Kidney (tissue), 14 donors: ENCODE data around the gene P3H4. TPM values are rescaled to one million over a fixed set of nuclear protein-coding genes. Genes with fewer than 3 reads are reported as not detected.

Source experiments
- DNase-seq, 5 donors: peaks; one replicate each; pipeline ENCODE4 v3.0.0-alpha.2; 2013 to 2020
- FAIRE-seq: peaks from 2 replicates; lab custom pipeline; 2012; peaks lifted over from hg19 to GRCh38; lab: Jason Lieb, UNC
- H3K27ac ChIP-seq, 2 donors: one replicate each; pipeline ENCODE4 v1.7.0; 2013; ENCODE audit warnings: low read depth in 2 of 2, low read length in 2 of 2, inconsistent platforms in 1 of 2
- H3K27me3 ChIP-seq: one replicate; pipeline ENCODE4 v1.7.1; 2013; ENCODE audit warnings: low read length, inconsistent platforms; ENCODE audit not compliant: control insufficient read depth, insufficient read depth
- H3K36me3 ChIP-seq, 3 donors: one replicate each; pipeline versions ENCODE4 v1.7.0 to v1.7.1; 2013; ENCODE audit warnings: low read length in 3 of 3, control low read depth in 1 of 3, inconsistent platforms in 1 of 3; ENCODE audit not compliant: insufficient read depth in 3 of 3, control insufficient read depth in 2 of 3
- H3K4me1 ChIP-seq, 3 donors: one replicate each; pipeline versions ENCODE4 v1.7.0 to v1.7.1; 2013; ENCODE audit warnings: low read length in 3 of 3, inconsistent platforms in 1 of 3, low read depth in 1 of 3; ENCODE audit not compliant: control insufficient read depth in 2 of 3, insufficient read depth in 2 of 3
- H3K4me3 ChIP-seq, 3 donors: one replicate each; pipeline versions ENCODE4 v1.7.0 to v1.8.1; 2013; ENCODE audit warnings: low read length in 3 of 3, control low read depth in 1 of 3, inconsistent platforms in 1 of 3
- H3K9ac ChIP-seq, 3 donors: one replicate each; pipeline versions ENCODE4 v1.7.0 to v1.7.1; 2013; ENCODE audit warnings: low read length in 3 of 3, control low read depth in 1 of 3, inconsistent platforms in 1 of 3
- H3K9me3 ChIP-seq, 3 donors: one replicate each; pipeline versions ENCODE4 v1.7.0 to v1.7.1; 2013; ENCODE audit warnings: low read length in 3 of 3, control low read depth in 1 of 3, inconsistent platforms in 1 of 3; ENCODE audit not compliant: control insufficient read depth in 2 of 3, insufficient read depth in 1 of 3
- intact Hi-C: fragments of 100-400 bp; cut with DNase I; formaldehyde crosslinking; loops from one replicate; pipeline ENCODE4 v1.11.1; 2022
- polyA plus RNA-seq: library from polyadenylated mRNA; stranded (reverse); fragments of 350-450 nt; fragmentation: Illumina TruSeq; extraction: RNeasy Lipid Tissue Mini Kit (QIAGEN cat#74804); gene quantifications from one replicate; pipeline ENCODE4 v1.2.3, GENCODE V29; 2014; ENCODE audit warnings: low read depth, low replicate concordance; ENCODE audit not compliant: insufficient read depth
- total RNA-seq: library from RNA; stranded (reverse); fragmentation: NEBNext Ultra II Directional; extraction: Animal tissue kit (Norgen Biotek cat#: 25700); gene quantifications from one replicate; pipeline ENCODE4 v1.2.1, GENCODE V29; 2021
- TF ChIP-seq, protein P1 (sequence below): IDR thresholded peaks from 3 replicates; pipeline ENCODE4 v1.5.1; 2012; ENCODE audit warnings: mild to moderate bottlenecking, moderate library complexity, borderline replicate concordance; ENCODE audit not compliant: insufficient read depth; ENCODE audit errors: extremely low read depth
- donor health status: control.
- donor health status: control.
- donor health status: control.
- donor health status: control.
- donor health status: control.
- donor health status: DM: yes; HTN: yes; CAD: no.
- donor health status: Normal renal cell carcinoma (clear cell type).

P3H4 gene
- total and polyA plus RNA-seq, 2 donors from 2014 or later, result 13.6 to 13.7 TPM

DNA sequence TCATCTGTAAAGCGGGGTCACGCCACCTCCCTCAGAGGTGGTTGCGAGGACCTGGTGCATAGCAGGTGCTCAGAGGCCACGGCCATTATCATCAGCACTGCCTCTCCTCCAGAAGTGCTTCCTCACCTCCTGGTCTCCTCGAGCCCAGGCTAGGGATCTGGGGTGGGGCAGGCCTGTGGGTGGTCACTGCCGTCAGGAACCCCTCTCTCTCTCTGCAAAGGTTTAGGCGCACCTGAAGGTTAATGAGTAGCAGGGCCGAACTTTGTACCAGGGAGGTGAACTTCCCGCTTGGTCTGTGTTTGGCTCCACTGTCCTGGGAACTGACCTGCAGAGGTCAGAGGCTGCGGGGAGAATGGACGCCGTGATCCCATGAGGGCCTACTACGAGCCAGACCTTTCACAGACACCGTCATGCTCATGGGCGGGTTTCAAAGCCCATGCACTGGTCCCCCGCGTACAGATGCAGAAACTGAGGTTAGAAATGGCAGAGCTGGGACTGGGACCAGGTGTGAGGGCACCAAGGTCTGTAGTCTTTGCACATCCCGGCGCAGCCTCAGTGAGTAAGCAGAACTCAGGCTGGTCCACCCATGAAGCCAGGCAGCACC, 39.1 kb downstream of the P3H4 start:
- peak overlapping the region; percentile 84 to 86 for H3K27ac ChIP-seq
- no peaks in the 10 kb centered on the region for H3K9me3 ChIP-seq
- H3K36me3 ChIP-seq, result peaks cover 8 to 33% (median 25%) of the 10 kb centered on the region in 3 donors
- peak overlapping the region in 1 of 3 donors; percentile 51 for H3K9ac ChIP-seq
- peaks cover 6 to 53% (median 48%) of the 10 kb centered on the region in 3 donors for H3K4me1 ChIP-seq
- DNase-seq (peak in 1 of 5 donors; percentile 50), FAIRE-seq (no peak)
- TF ChIP-seq, protein P1, sequence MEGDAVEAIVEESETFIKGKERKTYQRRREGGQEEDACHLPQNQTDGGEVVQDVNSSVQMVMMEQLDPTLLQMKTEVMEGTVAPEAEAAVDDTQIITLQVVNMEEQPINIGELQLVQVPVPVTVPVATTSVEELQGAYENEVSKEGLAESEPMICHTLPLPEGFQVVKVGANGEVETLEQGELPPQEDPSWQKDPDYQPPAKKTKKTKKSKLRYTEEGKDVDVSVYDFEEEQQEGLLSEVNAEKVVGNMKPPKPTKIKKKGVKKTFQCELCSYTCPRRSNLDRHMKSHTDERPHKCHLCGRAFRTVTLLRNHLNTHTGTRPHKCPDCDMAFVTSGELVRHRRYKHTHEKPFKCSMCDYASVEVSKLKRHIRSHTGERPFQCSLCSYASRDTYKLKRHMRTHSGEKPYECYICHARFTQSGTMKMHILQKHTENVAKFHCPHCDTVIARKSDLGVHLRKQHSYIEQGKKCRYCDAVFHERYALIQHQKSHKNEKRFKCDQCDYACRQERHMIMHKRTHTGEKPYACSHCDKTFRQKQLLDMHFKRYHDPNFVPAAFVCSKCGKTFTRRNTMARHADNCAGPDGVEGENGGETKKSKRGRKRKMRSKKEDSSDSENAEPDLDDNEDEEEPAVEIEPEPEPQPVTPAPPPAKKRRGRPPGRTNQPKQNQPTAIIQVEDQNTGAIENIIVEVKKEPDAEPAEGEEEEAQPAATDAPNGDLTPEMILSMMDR, result no peak
- peak overlapping the region in 1 of 3 donors; percentile 29 for H3K4me3 ChIP-seq
- intact Hi-C loops, result no loop called here
- H3K27me3 ChIP-seq, result no peaks in the 10 kb centered on the region

DNA sequence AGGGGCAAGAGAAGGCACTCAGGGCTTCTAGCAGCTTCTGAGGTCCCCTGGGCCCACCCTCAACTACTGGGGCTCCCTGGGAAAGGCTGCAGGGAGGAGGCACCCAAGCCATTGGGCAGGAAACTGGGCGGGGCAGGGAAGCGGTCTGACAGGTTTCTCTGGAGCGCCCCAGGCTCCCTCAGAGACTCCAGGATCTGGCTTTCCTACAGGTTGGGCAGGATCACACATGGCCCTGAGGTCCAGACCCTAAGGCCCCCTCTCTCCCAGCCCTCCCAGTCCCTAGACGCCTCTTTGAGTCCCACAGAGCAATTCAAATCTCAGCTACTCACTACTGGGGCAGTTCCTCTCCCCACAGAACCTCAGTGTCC, 39.5 kb downstream of the P3H4 start:
- no peak for FAIRE-seq
- Histone ChIP-seq H3K4me3 (peak overlapping the region in 1 of 3 donors; percentile 13), H3K27me3 (no peaks in the 10 kb centered on the region), H3K9me3 (no peaks in the 10 kb centered on the region), H3K4me1 (peaks cover 3 to 48% (median 44%) of the 10 kb centered on the region in 3 donors), H3K36me3 (peaks cover 10 to 36% (median 29%) of the 10 kb centered on the region in 3 donors), H3K27ac (peak overlapping the region; percentile 84 to 86), H3K9ac (peak overlapping the region in 1 of 3 donors; percentile 51)
- DNase-seq, result peak; percentile 78 to 88 (median 81)
- TF ChIP-seq, protein P1, result no peak
- intact Hi-C loops, result no loop called here

DNA sequence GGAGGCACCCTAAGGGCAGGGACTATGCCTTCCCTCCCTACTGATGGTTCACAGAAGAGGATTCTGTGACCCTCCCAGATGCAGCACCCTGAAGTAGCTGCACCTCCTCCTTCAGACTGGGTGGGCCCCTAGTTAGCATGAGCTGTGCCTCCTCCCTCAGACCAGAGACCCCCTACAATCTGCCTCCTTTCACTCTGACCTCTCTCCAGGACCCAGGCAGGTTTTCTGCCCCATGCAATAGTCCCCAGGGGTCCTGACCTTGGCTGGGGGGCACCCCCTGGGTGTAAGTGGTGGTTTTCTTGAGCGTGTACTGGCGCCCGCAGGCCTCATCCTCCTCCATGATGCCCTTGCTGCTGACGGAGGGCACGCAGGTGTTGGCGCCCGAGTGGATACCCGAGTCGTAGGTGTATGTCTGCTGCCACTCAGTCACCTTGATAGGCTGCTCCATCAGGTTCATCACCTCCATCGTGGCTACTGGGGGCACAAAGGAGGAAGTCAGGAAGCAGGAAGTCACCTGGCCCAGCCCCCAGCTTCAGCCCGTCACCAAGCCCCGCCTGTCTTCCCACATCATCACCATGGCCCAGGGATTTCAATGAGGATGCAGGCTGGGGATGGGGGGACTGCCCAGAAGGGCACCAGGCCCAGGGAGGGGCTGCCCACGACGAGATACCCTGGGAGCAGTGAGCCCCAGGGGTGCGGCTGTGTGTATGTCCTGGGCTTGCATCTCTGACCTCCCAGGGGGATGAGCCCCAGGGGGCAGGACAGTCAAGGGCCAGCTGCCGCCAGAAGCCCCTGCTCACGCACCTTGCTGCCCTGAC, 40.2 kb downstream of the P3H4 start:
- FAIRE-seq (no peak), DNase-seq (peak in 1 of 5 donors; percentile 61)
- H3K9me3 ChIP-seq, result no peaks in the 10 kb centered on the region
- no peak overlapping the region for H3K4me3 ChIP-seq
- peaks cover 3 to 44% (median 38%) of the 10 kb centered on the region in 3 donors for H3K4me1 ChIP-seq
- no peaks in the 10 kb centered on the region for H3K27me3 ChIP-seq
- intact Hi-C loops, result no loop called here
- H3K27ac ChIP-seq, result peak overlapping the region; percentile 84 to 86
- peaks cover 10 to 36% (median 30%) of the 10 kb centered on the region in 3 donors for H3K36me3 ChIP-seq
- TF ChIP-seq, protein P1, result no peak
- H3K9ac ChIP-seq, result no peak overlapping the region
